GM18867 (cell line): Measurements from ENCODE around the gene PANX3.

ENCODE experiments used
- ATAC-seq: cut with Tn5 transposase; IDR thresholded peaks from one replicate; pipeline ENCODE4 v1.9.1; 2021; ENCODE audit warnings: mild to moderate bottlenecking, moderate library complexity; ENCODE audit not compliant: unreplicated experiment

The PANX3 gene

DNA sequence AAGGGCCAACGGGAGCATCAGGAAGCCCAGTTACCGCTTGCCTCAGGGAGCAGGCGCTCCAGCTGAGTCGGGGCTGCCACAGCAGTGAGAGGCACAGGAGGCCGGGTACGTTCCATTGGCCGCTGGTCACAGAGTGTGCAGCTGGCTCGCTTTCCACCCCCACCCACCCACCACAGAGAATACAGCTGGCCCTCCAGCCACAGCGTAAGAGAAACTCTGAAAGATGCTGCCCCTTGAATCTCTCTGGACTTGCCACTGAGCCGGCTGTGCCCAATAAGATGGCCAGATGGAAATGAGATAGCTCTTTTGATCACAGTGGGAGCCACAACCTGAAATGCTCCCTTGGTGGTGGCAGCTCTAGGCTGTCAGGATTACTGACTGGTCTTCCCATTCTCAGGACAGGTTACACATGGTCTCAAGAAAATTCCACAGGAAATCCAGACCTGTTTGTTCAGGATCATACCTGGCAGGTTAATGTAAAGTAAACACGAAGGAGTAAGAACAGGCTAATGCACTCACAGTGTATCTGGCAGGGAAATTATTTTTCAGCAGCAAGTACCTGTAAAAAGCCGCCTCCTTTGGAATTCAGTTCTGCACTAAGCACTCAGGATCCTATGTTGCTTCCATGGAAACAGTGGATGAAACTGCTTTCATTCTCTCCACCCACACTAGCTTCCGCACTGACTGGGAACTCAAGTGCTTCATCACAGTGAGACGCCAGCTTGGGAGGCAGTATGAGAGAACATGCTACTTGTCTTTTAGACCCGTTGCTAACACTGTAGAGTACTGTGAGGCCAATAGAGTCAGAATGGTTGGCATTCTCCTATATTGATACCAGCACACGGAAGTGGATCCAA is 45.8 kb downstream of the PANX3 start:
- ATAC-seq: no peak

DNA sequence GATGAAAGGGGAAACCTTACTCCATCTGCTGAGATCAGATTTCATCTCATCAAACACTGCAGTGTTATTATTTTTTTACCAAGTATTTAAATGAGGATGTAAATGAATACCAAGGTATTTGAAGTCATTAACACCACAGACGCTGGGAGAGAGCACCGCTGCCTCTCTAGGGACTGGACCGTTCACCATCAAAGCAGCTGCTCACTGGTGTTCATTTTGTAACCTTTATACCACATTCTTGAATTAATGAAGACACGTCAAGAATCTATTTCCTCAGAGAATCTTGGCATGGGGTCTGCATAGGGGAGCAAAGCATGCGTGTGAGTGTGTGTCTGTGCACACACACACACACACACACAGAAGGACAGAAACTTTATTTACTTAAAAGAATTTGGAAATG is 46.7 kb downstream of the PANX3 start:
- no peak for ATAC-seq

DNA sequence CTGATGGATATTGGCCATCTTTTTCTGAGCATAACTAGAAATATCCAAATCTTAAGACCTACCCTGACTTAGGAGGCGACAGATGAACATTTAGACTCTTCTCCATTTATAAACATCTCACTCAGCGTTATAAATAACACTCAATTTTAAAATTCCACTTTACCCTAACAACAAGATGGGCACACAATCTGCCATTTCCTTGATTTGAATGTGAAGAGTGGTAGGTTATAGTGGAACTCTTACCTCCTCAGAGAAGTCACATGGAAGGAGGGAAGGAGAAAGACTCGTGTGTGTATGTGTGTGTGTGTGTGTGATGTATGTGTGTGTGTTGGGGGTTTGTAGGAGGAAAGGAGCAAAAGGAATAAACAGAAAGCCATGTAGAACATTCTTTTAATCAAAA is 47.3 kb downstream of the PANX3 start:
- ATAC-seq: no peak

DNA sequence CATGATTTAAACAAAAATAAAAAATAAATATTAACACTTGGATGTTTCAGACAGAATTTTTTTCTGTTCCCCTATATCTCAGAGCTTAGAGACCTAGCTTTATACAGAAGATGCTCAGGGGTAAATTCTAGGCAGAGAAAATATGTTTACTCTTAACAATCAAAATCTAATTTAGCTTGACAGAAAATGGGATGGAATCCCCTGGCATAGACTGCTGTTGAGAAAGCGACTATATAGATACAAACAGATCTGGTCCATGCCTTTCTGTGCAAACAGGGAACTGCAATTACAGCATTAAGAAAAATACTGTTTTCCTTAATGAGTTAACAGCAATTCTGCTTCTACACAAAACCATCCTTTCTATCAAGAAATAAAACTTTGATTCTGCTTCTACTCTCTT is 47.8 kb downstream of the PANX3 start:
- no peak for ATAC-seq

DNA sequence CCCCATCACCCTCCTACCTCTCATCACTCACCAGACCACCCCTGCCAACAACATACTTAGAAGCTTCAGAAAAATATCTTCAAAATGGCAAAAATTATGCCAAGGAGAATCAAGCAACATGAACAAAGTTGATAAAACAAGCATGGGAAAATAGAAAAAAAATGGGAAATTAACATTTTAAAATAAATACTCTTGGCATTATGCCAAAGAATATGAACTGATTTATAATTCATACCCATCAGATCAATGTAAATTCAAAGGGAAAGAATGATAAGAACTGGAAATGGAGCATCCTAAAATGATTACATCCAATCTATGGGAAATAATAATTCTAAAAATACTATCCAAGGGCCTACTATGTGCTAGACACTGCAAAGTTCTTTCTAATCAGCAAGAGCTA is 50.3 kb downstream of the PANX3 start:
- ATAC-seq: no peak

DNA sequence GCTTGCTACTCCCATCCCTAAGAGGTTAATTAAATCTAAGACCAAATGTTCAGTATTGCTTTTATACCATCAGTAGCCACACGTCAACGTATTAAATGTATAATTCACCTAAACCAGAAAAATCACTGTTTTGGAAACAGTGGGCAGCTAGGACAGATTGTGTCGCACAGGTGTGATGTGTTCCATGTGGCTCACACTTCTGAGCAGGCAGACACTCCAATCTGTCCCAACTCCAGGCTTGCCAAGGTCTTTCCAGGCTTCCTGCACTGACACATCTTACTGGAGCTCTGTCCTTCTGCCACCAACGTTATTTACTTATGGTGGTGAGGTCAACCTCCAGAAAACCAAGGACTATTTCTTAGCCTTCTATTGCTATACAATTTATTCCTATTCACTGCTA is 50.9 kb downstream of the PANX3 start:
- ATAC-seq: no peak

DNA sequence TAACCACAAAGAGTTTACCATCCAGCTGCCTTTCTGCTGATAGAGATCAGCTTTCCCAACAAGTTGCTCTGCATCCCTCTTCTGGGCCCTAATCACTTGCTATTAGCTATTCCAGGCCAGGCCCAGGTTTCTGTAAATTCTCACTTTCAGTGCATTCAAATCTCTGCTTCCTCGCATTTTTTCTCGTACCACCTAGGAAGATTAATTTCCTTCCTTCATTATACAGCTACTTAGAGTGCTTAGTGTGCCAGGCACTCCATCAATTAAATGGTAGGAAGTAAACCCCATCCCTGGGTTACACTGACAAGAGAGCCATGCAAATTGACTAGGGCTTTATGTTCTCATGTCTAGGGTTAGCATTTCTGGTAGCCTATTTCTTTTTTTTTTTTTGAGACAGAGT is 52.6 kb downstream of the PANX3 start:
- ATAC-seq: no peak

DNA sequence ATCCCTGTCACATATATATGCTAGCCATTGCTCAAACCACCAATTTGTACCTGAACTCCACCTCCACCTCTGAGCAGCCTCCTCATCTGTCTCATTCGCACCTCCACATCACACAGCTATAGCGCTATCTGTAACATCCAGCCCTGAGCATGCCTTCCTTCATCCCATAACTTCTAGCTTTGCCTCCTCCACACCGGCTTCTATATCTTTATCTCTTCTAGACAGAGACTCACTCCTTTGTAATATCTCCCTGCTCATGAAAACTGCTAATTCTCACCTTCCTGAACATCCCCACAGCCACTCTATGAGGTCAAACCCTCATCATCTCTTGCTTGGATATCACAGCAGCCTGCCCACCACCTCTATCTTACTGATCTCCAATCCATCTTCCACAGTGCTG is 56.4 kb downstream of the PANX3 start:
- ATAC-seq: no peak

DNA sequence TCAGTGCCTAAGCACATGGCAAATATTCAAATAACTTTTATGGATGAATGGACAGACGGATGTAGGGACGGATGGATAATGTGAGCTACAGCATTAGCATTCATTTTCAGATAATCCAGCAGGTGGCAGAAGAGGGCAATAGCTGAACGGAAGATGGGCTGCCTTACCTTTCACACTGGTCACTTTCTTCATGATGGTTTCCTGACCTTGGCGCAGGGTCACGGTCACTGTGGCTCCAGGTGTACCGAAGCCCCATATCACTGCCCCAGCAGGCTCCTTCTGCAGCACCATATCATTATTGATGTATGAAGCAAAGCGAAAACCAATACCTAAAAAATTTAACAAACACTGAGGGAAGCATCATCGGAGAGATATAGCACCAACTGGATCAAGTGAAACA is 58.0 kb downstream of the PANX3 start:
- ATAC-seq: peak; percentile 38
